Stomach (tissue), 9 donors: ENCODE measurements around the gene TRIM32. TPM values are rescaled to one million over a fixed set of nuclear protein-coding genes. Genes with fewer than 3 reads are reported as not detected.

Source experiments
- DNase-seq, 2 donors: peaks; one replicate each; pipeline versions ENCODE4 v3.0.0 to v3.0.0-alpha.2; 2013 to 2019
- H3K27ac ChIP-seq, 5 donors: fragments of 200-600 bp in 4 of 5; sonication (generic) in 4 of 5; one replicate each; pipeline ENCODE4 v1.5.1; 2013 to 2019; ENCODE audit warnings: mild to moderate bottlenecking in 1 of 5, moderate library complexity in 1 of 5
- H3K27me3 ChIP-seq, 3 donors: fragments of 200-600 bp; sonication (generic); one replicate each; pipeline ENCODE4 v1.5.1; 2017 to 2019; ENCODE audit warnings: mixed run types in 1 of 3
- H3K36me3 ChIP-seq, 4 donors: fragments of 200-600 bp; sonication (generic); 1 replicate in 3 of 4; 2 replicates in 1 of 4; pipeline ENCODE4 v1.5.1; 2016 to 2019
- H3K4me1 ChIP-seq, 4 donors: fragments of 200-600 bp; sonication (generic); one replicate each; pipeline ENCODE4 v1.5.1; 2016 to 2019
- H3K4me3 ChIP-seq, 4 donors: fragments of 200-600 bp; sonication (generic) in 3 of 4; one replicate each; pipeline ENCODE4 v1.5.1; 2016 to 2019; ENCODE audit warnings: mild to moderate bottlenecking in 1 of 4
- H3K9me3 ChIP-seq, 4 donors: fragments of 200-600 bp; sonication (generic); one replicate each; pipeline ENCODE4 v1.5.1; 2016 to 2019
- EP300 ChIP-seq: sonication (generic); formaldehyde crosslinking; IDR thresholded peaks from one replicate; pipeline ENCODE4 v1.6.1; 2017; ENCODE audit warnings: antibody characterized with exemption
- POLR2A ChIP-seq, 4 donors: fragments of 450-650 bp; IDR thresholded peaks; one replicate each; pipeline ENCODE4 v1.6.1; 2016; ENCODE audit warnings: antibody characterized with exemption in 4 of 4, control low read depth in 2 of 4, mild to moderate bottlenecking in 1 of 4, moderate library complexity in 1 of 4
- POLR2AphosphoS5 ChIP-seq, 3 donors: sonication (generic); formaldehyde crosslinking; IDR thresholded peaks; one replicate each; pipeline ENCODE4 v1.6.1; 2016; ENCODE audit warnings: antibody characterized with exemption in 3 of 3
- WGBS, 5 donors: extraction: QIAGEN DNeasy Blood & Tissue Kit in 3 of 5; methylation state at CpG; one replicate each; pipeline versions ENCODE4 v1.1.5 to v1.1.7; 2013 to 2018; 5-methylcytosine and 5-hydroxymethylcytosine counted together
- intact Hi-C: fragments of 100-400 bp; cut with DNase I; formaldehyde crosslinking; loops from one replicate; pipeline ENCODE4 v1.15.1; 2023; ENCODE audit warnings: low total_unique reads
- polyA plus RNA-seq, 3 donors: library from polyadenylated mRNA; stranded (reverse); fragments of 200-250 nt; gene quantifications; one replicate each; pipeline ENCODE4 v1.2.3, GENCODE V29; 2013
- total RNA-seq, 5 donors: library from RNA; depleted of rRNA; stranded (reverse); fragments of >200 nt; gene quantifications; one replicate each; pipeline versions ENCODE4 v1.1.0 to v1.2.3, GENCODE V29; 2014 to 2016
- TF ChIP-seq, protein P1 (sequence below), 7 experiments: fragments of 450-650 bp in 4 of 7; fragments of 200-600 bp in 3 of 7; sonication (generic) in 3 of 7; IDR thresholded peaks; one replicate each; pipeline ENCODE4 v1.5.1; 2016 to 2019; ENCODE audit warnings: antibody characterized with exemption in 7 of 7, control low read depth in 2 of 7, mild to moderate bottlenecking in 1 of 7
- donor health status: healthy with polysubstance abuse.
- donor health status: Bipolar disorder and iron deficiency.
- donor health status: healthy.

TRIM32 gene
- total and polyA plus RNA-seq, 8 donors: 2.3 to 24.9 (median 6.3) TPM

DNA sequence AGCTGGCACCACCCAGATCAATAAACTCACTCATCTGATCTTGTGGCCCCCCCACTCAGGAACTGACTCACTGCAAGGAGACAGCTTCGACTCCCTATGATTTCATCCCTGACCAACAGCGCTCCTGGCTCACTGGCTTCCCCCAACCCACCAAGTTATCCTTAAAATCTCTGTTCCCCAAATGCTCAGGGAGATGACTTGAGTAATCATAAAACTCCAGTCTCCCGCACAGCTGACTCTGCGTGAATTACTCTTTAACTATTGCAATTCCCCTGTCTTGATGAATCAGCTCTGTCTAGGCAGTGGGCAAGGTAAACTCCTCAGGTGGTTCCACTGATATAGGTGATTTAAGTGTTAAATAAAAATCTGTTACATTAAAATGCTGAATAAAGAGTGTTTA lies 1.9 kb upstream of the TRIM32 start:
- 69 to 82% (median 75%) methylated on average over 4 of the region's 4 CpGs for whole genome bisulfite sequencing, 5 donors
- TF ChIP-seq POLR2A (IDR thresholded peaks at IDR 0.05) (no peak), POLR2AphosphoS5 (IDR thresholded peaks at IDR 0.05) (no peak), EP300 (no peak)
- TF ChIP-seq, protein P1, sequence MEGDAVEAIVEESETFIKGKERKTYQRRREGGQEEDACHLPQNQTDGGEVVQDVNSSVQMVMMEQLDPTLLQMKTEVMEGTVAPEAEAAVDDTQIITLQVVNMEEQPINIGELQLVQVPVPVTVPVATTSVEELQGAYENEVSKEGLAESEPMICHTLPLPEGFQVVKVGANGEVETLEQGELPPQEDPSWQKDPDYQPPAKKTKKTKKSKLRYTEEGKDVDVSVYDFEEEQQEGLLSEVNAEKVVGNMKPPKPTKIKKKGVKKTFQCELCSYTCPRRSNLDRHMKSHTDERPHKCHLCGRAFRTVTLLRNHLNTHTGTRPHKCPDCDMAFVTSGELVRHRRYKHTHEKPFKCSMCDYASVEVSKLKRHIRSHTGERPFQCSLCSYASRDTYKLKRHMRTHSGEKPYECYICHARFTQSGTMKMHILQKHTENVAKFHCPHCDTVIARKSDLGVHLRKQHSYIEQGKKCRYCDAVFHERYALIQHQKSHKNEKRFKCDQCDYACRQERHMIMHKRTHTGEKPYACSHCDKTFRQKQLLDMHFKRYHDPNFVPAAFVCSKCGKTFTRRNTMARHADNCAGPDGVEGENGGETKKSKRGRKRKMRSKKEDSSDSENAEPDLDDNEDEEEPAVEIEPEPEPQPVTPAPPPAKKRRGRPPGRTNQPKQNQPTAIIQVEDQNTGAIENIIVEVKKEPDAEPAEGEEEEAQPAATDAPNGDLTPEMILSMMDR (IDR thresholded peaks at IDR 0.05): no peak
- H3K4me1 ChIP-seq: peaks cover 21 to 41% (median 31%) of the 10 kb centered on the region in 4 donors
- no peaks in the 10 kb centered on the region for H3K36me3 ChIP-seq
- no peak overlapping the region for H3K27ac ChIP-seq
- H3K9me3 ChIP-seq: no peaks in the 10 kb centered on the region
- no peak overlapping the region for H3K4me3 ChIP-seq
- no peak for DNase-seq
- intact Hi-C loops: no loop called here
- H3K27me3 ChIP-seq: no peaks in the 10 kb centered on the region

DNA sequence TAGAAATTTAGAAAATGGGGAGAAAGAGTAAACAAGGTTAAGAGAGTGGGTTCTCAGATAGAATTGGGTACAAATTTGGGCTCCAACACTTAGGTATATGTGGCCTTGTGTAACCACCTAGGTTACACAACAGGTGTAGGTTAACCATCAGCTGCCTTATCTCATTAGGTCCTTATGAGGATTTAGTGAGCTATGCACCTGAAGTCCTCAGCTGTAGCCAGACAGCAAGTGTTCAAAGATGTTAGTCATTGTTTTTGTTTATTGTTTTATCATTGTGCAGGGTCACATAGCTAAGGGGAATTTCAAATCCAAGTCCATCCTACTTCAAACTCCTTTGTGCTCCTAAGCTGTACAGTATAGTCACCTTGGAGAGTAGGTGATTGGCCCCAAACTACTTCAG lies 970 bp upstream of the TRIM32 start:
- intact Hi-C loops: no loop called here
- peak overlapping the region in 1 of 5 donors; percentile 90 for H3K27ac ChIP-seq
- no peaks in the 10 kb centered on the region for H3K27me3 ChIP-seq
- TF ChIP-seq POLR2A (IDR thresholded peaks at IDR 0.05): no peak
- TF ChIP-seq, protein P1 (IDR thresholded peaks at IDR 0.05): no peak
- TF ChIP-seq POLR2AphosphoS5 (IDR thresholded peaks at IDR 0.05): no peak
- TF ChIP-seq EP300: no peak
- DNase-seq: no peak
- H3K36me3 ChIP-seq: no peaks in the 10 kb centered on the region
- no peaks in the 10 kb centered on the region for H3K9me3 ChIP-seq
- H3K4me1 ChIP-seq: peaks cover 21 to 48% (median 36%) of the 10 kb centered on the region in 4 donors
- H3K4me3 ChIP-seq: peak overlapping the region in 2 of 4 donors; percentile 76 to 77

DNA sequence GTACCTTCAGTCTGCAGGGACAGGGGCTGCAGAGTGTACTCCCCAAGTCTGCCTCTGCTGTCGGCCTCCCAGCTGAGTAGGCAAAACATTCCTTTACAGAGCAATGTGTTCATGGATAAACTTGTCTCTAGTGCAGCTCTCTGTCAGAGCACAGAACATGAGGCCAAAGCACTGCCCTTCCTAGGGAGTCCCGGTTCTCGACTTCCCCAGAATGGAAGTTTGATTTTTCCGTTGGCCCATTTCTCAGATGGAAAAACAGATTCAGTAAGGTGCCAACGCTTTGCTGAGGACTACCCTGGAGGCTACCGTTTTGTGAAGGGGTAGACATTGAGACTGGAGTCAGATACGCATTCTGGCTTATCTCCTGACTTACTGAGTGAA lies 422 bp upstream of the TRIM32 start:
- no peak for DNase-seq
- intact Hi-C loops: no loop called here
- peak overlapping the region; percentile 78 to 90 (median 85) for H3K27ac ChIP-seq

DNA sequence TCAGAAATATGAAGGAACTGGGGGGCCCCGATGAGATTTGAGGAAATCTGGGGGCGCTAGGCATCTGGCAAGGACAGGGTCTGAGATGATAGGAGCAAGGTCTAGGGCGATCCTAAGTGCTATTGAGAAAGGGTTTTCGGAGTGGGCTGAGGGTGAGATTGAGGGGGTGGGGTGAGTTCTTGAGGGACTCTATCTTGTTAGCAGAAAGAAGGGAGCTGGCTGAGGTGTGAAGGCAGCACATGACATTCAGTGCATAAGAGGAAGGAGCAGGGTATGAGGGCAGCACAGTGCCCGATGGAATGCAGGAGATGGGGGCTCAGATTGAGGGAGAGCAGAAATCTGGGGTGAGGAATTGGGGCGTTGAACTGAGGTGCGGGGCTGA lies 640 bp downstream of the TRIM32 start:
- peaks cover 21 to 64% (median 43%) of the 10 kb centered on the region in 4 donors for H3K4me1 ChIP-seq
- DNase-seq: peak in 1 of 2 donors; percentile 49
- H3K27me3 ChIP-seq: no peaks in the 10 kb centered on the region
- 12 to 20% (median 14%) methylated on average over 7 of the region's 7 CpGs for WGBS, 5 donors
- H3K36me3 ChIP-seq: no peaks in the 10 kb centered on the region
- peak overlapping the region; percentile 76 to 88 (median 77) for H3K4me3 ChIP-seq
- intact Hi-C loops: no loop called here
- H3K9me3 ChIP-seq: no peaks in the 10 kb centered on the region
- H3K27ac ChIP-seq: peak overlapping the region in 3 of 5 donors; percentile 78 to 90 (median 87)
- TF ChIP-seq, protein P1 (IDR thresholded peaks at IDR 0.05): no peak
- no peak for TF ChIP-seq POLR2A (IDR thresholded peaks at IDR 0.05)
- no peak for TF ChIP-seq EP300
- TF ChIP-seq POLR2AphosphoS5 (IDR thresholded peaks at IDR 0.05): no peak

More for the DNA sequence above, 422 bp upstream of the TRIM32 start:
- Histone ChIP-seq H3K36me3 (no peaks in the 10 kb centered on the region), H3K9me3 (no peaks in the 10 kb centered on the region), H3K4me1 (peaks cover 21 to 53% (median 38%) of the 10 kb centered on the region in 4 donors), H3K4me3 (peak overlapping the region; percentile 76 to 88 (median 77)), H3K27me3 (no peaks in the 10 kb centered on the region)
- TF ChIP-seq, protein P1 (IDR thresholded peaks at IDR 0.05): no peak
- TF ChIP-seq POLR2AphosphoS5 (IDR thresholded peaks at IDR 0.05) (no peak), EP300 (no peak), POLR2A (IDR thresholded peaks at IDR 0.05) (no peak)
- WGBS, 5 donors: 8 to 14% (median 10%) methylated on average over 7 of the region's 7 CpGs
